ENCODE results near the gene TMEM232. TPM values are rescaled to one million over a fixed set of nuclear protein-coding genes. Genes with fewer than 3 reads are reported as not detected.

Gene TMEM232
- total RNA-seq, 4 donors from 2014 or later: 0.53 to 3.1 (median 1.5) TPM

- H3K27me3 ChIP-seq: no peaks in the 10 kb centered on the region
- no peaks in the 10 kb centered on the region for H3K36me3 ChIP-seq
- H3K27ac ChIP-seq: no peak overlapping the region
- no peaks in the 10 kb centered on the region for H3K9me3 ChIP-seq
- no peak overlapping the region for H3K4me3 ChIP-seq
- no peak for TF ChIP-seq CTCF (IDR thresholded peaks at IDR 0.05)
- no peak for TF ChIP-seq POLR2A (IDR thresholded peaks at IDR 0.05)
- WGBS, 2 donors: 79% methylated on average over 5 of the region's 5 CpGs
- no peak for DNase-seq
- H3K4me1 ChIP-seq: no peaks in the 10 kb centered on the region
- intact Hi-C loops (cut with DNase I): no loop called here
These were observed 9.9 kb downstream of the TMEM232 start for GRCh38 chr5:110716247-110717245.

DNA sequence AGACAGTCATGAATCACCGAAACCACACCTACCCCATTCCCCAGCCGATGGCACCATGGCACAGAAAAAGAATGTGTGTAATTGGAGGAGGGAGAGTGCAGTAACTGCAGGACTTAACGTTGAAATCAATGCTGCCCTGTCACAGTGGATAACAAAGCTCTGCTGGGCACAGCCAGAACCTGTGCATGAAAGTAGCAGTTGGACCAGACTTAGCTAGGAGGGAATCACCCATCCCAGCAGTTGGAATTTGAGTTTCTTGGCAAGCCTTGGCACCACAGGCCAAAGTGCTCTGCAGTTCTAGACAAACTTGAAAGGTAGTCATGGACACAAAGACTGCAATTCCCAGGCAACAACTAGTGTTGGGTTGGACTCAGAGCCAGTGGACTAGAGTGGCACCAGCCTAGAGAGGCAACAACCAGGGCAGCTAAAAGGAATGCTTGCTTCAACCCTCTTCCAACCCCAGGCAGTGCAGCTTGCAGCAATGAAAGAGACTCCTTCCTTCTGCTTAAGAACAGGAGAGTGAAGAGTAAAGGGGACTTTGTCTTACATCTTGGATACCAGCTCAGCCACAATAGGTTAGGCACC is 19.1 kb downstream of the TMEM232 start:
- no peak for DNase-seq
- no peaks in the 10 kb centered on the region for H3K27me3 ChIP-seq
- TF ChIP-seq CTCF (IDR thresholded peaks at IDR 0.05) (no peak), POLR2A (IDR thresholded peaks at IDR 0.05) (no peak)
- 55 to 65% methylated on average over 3 of the region's 3 CpGs for WGBS, 2 donors
- H3K9me3 ChIP-seq: no peaks in the 10 kb centered on the region
- no peak overlapping the region for H3K27ac ChIP-seq
- intact Hi-C loops (cut with DNase I): no loop called here
- no peak overlapping the region for H3K4me3 ChIP-seq
- H3K4me1 ChIP-seq: no peaks in the 10 kb centered on the region
- H3K36me3 ChIP-seq: no peaks in the 10 kb centered on the region

DNA sequence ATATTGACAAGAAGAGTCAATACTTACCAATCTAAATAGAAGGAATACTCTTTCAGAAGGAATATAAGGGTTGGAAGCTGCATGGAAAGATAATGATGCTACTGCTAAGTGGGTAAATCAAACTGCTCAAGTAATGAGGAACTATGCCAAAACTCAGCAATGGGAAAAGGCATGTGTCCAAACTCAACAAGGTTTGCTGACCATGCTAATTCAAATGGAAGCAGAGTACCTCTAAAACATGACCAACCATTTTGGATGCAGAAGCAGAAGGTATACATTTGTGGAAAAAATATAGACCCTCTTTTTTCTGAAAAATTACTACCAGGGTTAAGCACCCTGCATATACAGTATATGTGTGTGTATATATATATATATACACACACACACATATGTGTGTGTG is 21.1 kb downstream of the TMEM232 start:
- intact Hi-C loops (cut with DNase I): no loop called here
- H3K27ac ChIP-seq: no peak overlapping the region
- TF ChIP-seq POLR2A (IDR thresholded peaks at IDR 0.05): no peak
- no peak for TF ChIP-seq CTCF (IDR thresholded peaks at IDR 0.05)
- H3K9me3 ChIP-seq: no peaks in the 10 kb centered on the region
- H3K36me3 ChIP-seq: no peaks in the 10 kb centered on the region
- no peak overlapping the region for H3K4me3 ChIP-seq
- H3K4me1 ChIP-seq: no peaks in the 10 kb centered on the region
- H3K27me3 ChIP-seq: no peaks in the 10 kb centered on the region
- no peak for DNase-seq

- 35 to 42% methylated on average over 2 of the region's 2 CpGs for WGBS, 2 donors
- H3K4me3 ChIP-seq: no peak overlapping the region
- DNase-seq: no peak
- intact Hi-C loops (cut with DNase I): no loop called here
- H3K27me3 ChIP-seq: no peaks in the 10 kb centered on the region
- H3K36me3 ChIP-seq: no peaks in the 10 kb centered on the region
- H3K27ac ChIP-seq: no peak overlapping the region
- TF ChIP-seq CTCF (IDR thresholded peaks at IDR 0.05) (no peak), POLR2A (IDR thresholded peaks at IDR 0.05) (no peak)
- no peaks in the 10 kb centered on the region for H3K4me1 ChIP-seq
- H3K9me3 ChIP-seq: no peaks in the 10 kb centered on the region
These were observed 23.0 kb downstream of the TMEM232 start for GRCh38 chr5:110703481-110703880.

GRCh38 chr5:110702704-110703103 is 23.8 kb downstream of the TMEM232 start:
- H3K36me3 ChIP-seq: no peaks in the 10 kb centered on the region
- H3K27ac ChIP-seq: no peak overlapping the region
- no peaks in the 10 kb centered on the region for H3K4me1 ChIP-seq
- no peak for DNase-seq
- intact Hi-C loops (cut with DNase I): no loop called here
- no peaks in the 10 kb centered on the region for H3K27me3 ChIP-seq
- TF ChIP-seq CTCF (IDR thresholded peaks at IDR 0.05): no peak
- TF ChIP-seq POLR2A (IDR thresholded peaks at IDR 0.05): no peak
- 43 to 50% methylated on average over 3 of the region's 3 CpGs for WGBS, 2 donors
- no peak overlapping the region for H3K4me3 ChIP-seq
- no peaks in the 10 kb centered on the region for H3K9me3 ChIP-seq

Measured in esophagus squamous epithelium (tissue), 5 donors.